ENCODE measurements around the gene ABHD17C. TPM values are rescaled to one million over a fixed set of nuclear protein-coding genes. Genes with fewer than 3 reads are reported as not detected.

The ABHD17C gene
- total RNA-seq, 2 experiments from 2014 or later = 0.47 to 0.70 TPM

GRCh38 chr15:80684697-80685096 lies 10.4 kb upstream of the ABHD17C start:
- Histone ChIP-seq H3K27ac (ENCODE audit: low read depth, low read length, poor library complexity, severe bottlenecking) (no peak overlapping the region), H3K4me2 (ENCODE audit: low read length) (no peak overlapping the region), H4K20me1 (ENCODE audit: insufficient read depth, low read length) (no peaks in the 10 kb centered on the region), H3K79me2 (ENCODE audit: insufficient read depth, low read depth, low read length) (no peaks in the 10 kb centered on the region), H2AFZ (ENCODE audit: low read length) (no peak overlapping the region), H3K4me3 (ENCODE audit: low read depth, low read length, poor library complexity, severe bottlenecking) (no peak overlapping the region), H3K4me1 (ENCODE audit: insufficient read depth, low read length, poor library complexity, severe bottlenecking) (no peaks in the 10 kb centered on the region), H3K36me3 (ENCODE audit: insufficient read depth, low read length) (no peaks in the 10 kb centered on the region), H3K9me2 (ENCODE audit: insufficient read depth, low read length) (no peaks in the 10 kb centered on the region), H3K9me3 (ENCODE audit: low read length) (no peaks in the 10 kb centered on the region)
- BruUV-seq (replicated peaks) = no TSS peak
- intact Hi-C loops (cut with micrococcal nuclease; ENCODE audit: unreplicated experiment) = no loop called here
- ChIA-PET POLR2A (no interaction called here), CTCF (ENCODE audit: unreplicated experiment) (no interaction called here)
- DNase-seq (ENCODE audit: low spot score) = no peak
- TF ChIP-seq EZH2phosphoT487 (IDR thresholded peaks at IDR 0.05; ENCODE audit: borderline replicate concordance, low read depth, low read length) (no peak), CTCF (conservative IDR thresholded peaks at IDR 0.05; ENCODE audit: low read length) (no peak)

GRCh38 chr15:80685628-80686027 lies 9.5 kb upstream of the ABHD17C start:
- H3K79me2 ChIP-seq (ENCODE audit: insufficient read depth, low read depth, low read length) = no peaks in the 10 kb centered on the region
- no peaks in the 10 kb centered on the region for H3K36me3 ChIP-seq (ENCODE audit: insufficient read depth, low read length)
- no peak for DNase-seq (ENCODE audit: low spot score)
- H3K27ac ChIP-seq (ENCODE audit: low read depth, low read length, poor library complexity, severe bottlenecking) = no peak overlapping the region
- H3K4me3 ChIP-seq (ENCODE audit: low read depth, low read length, poor library complexity, severe bottlenecking) = no peak overlapping the region
- CTCF ChIA-PET (ENCODE audit: unreplicated experiment) = no interaction called here
- no peaks in the 10 kb centered on the region for H3K9me3 ChIP-seq (ENCODE audit: low read length)
- no peaks in the 10 kb centered on the region for H3K4me1 ChIP-seq (ENCODE audit: insufficient read depth, low read length, poor library complexity, severe bottlenecking)
- H3K9me2 ChIP-seq (ENCODE audit: insufficient read depth, low read length) = no peaks in the 10 kb centered on the region
- no peak overlapping the region for H3K4me2 ChIP-seq (ENCODE audit: low read length)
- H4K20me1 ChIP-seq (ENCODE audit: insufficient read depth, low read length) = no peaks in the 10 kb centered on the region
- H2AFZ ChIP-seq (ENCODE audit: low read length) = no peak overlapping the region
- intact Hi-C loops (cut with micrococcal nuclease; ENCODE audit: unreplicated experiment) = no loop called here
- TF ChIP-seq EZH2phosphoT487 (IDR thresholded peaks at IDR 0.05; ENCODE audit: borderline replicate concordance, low read depth, low read length) (no peak), CTCF (conservative IDR thresholded peaks at IDR 0.05; ENCODE audit: low read length) (no peak)
- no TSS peak for BruUV-seq (replicated peaks)
- POLR2A ChIA-PET = no interaction called here

- Histone ChIP-seq H3K4me1 (ENCODE audit: insufficient read depth, low read length, poor library complexity, severe bottlenecking) (peaks cover 3% of the 10 kb centered on the region), H3K4me2 (ENCODE audit: low read length) (no peak overlapping the region), H3K4me3 (ENCODE audit: low read depth, low read length, poor library complexity, severe bottlenecking) (no peak overlapping the region), H4K20me1 (ENCODE audit: insufficient read depth, low read length) (no peaks in the 10 kb centered on the region), H3K36me3 (ENCODE audit: insufficient read depth, low read length) (no peaks in the 10 kb centered on the region), H3K79me2 (ENCODE audit: insufficient read depth, low read depth, low read length) (no peaks in the 10 kb centered on the region), H3K9me3 (ENCODE audit: low read length) (no peaks in the 10 kb centered on the region), H3K27ac (ENCODE audit: low read depth, low read length, poor library complexity, severe bottlenecking) (no peak overlapping the region), H3K9me2 (ENCODE audit: insufficient read depth, low read length) (no peaks in the 10 kb centered on the region), H2AFZ (ENCODE audit: low read length) (no peak overlapping the region)
- CTCF ChIA-PET (ENCODE audit: unreplicated experiment) = no interaction called here
- TF ChIP-seq CTCF (conservative IDR thresholded peaks at IDR 0.05; ENCODE audit: low read length) (no peak), EZH2phosphoT487 (IDR thresholded peaks at IDR 0.05; ENCODE audit: borderline replicate concordance, low read depth, low read length) (no peak)
- intact Hi-C loops (cut with micrococcal nuclease; ENCODE audit: unreplicated experiment) = no loop called here
- POLR2A ChIA-PET = no interaction called here
- BruUV-seq (replicated peaks) = no TSS peak
- DNase-seq (ENCODE audit: low spot score) = no peak
Observed at GRCh38 chr15:80689294-80689693, 5.8 kb upstream of the ABHD17C start.
